Left ventricle myocardium inferior (tissue), 1 donor: ENCODE data around the gene WDR35. TPM values are rescaled to one million over a fixed set of nuclear protein-coding genes. Genes with fewer than 3 reads are reported as not detected.
A peak's percentile ranks its signal among the peaks of the same experiment; 100 is the strongest.

Experiments used
- DNase-seq: peaks from one replicate; pipeline ENCODE4 v3.0.0-alpha.2; 2020
- H3K27ac ChIP-seq: fragments of 200-600 bp; replicated peaks from 2 replicates; pipeline ENCODE4 v1.8.0; 2021
- H3K27me3 ChIP-seq: fragments of 200-600 bp; 2 replicates; pipeline ENCODE4 v1.8.0; 2021; ENCODE audit warnings: low read depth
- H3K36me3 ChIP-seq: fragments of 200-600 bp; 2 replicates; pipeline ENCODE4 v1.8.0; 2021
- H3K4me1 ChIP-seq: fragments of 200-600 bp; 2 replicates; pipeline ENCODE4 v1.8.0; 2021
- H3K4me3 ChIP-seq: fragments of 200-600 bp; 2 replicates; pipeline ENCODE4 v1.8.0; 2021; ENCODE audit warnings: mild to moderate bottlenecking, moderate library complexity
- H3K9me3 ChIP-seq: fragments of 200-600 bp; replicated peaks from 2 replicates; pipeline ENCODE4 v1.8.0; 2021
- intact Hi-C: fragments of 100-400 bp; cut with micrococcal nuclease; formaldehyde crosslinking; loops from one replicate; pipeline ENCODE4 v1.11.0; 2022
- total RNA-seq: library from RNA; stranded (reverse); fragmentation: NEBNext Ultra II Directional; extraction: Animal tissue kit (Norgen Biotek cat#: 25700); gene quantifications from one replicate; pipeline ENCODE4 v1.2.1, GENCODE V29; 2021
- TF ChIP-seq, protein P1 (sequence below): fragments of 200-600 bp; IDR thresholded peaks from 2 replicates; pipeline ENCODE4 v1.8.0; 2021; ENCODE audit warnings: antibody characterized with exemption, mild to moderate bottlenecking, borderline replicate concordance
- donor health status: DM: no; HTN: yes; CAD: no; lungs with severe emphysema.

Gene WDR35
- total RNA-seq, 1 donor from 2014 or later, result 4.8 TPM

- Histone ChIP-seq H3K9me3 (no peaks in the 10 kb centered on the region), H3K4me3 (no peak overlapping the region), H3K27me3 (peaks cover 11% of the 10 kb centered on the region), H3K27ac (no peak overlapping the region), H3K4me1 (peaks cover 26% of the 10 kb centered on the region), H3K36me3 (no peaks in the 10 kb centered on the region)
- intact Hi-C loops, result no loop called here
- no peak for DNase-seq
- TF ChIP-seq, protein P1, sequence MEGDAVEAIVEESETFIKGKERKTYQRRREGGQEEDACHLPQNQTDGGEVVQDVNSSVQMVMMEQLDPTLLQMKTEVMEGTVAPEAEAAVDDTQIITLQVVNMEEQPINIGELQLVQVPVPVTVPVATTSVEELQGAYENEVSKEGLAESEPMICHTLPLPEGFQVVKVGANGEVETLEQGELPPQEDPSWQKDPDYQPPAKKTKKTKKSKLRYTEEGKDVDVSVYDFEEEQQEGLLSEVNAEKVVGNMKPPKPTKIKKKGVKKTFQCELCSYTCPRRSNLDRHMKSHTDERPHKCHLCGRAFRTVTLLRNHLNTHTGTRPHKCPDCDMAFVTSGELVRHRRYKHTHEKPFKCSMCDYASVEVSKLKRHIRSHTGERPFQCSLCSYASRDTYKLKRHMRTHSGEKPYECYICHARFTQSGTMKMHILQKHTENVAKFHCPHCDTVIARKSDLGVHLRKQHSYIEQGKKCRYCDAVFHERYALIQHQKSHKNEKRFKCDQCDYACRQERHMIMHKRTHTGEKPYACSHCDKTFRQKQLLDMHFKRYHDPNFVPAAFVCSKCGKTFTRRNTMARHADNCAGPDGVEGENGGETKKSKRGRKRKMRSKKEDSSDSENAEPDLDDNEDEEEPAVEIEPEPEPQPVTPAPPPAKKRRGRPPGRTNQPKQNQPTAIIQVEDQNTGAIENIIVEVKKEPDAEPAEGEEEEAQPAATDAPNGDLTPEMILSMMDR, result no peak
Measured at GRCh38 chr2:19991895-19992294, 2.0 kb upstream of the WDR35 start.

- TF ChIP-seq, protein P1, result no peak
- Histone ChIP-seq H3K27me3 (no peaks in the 10 kb centered on the region), H3K4me3 (peak overlapping the region; percentile 90), H3K4me1 (peaks cover 26% of the 10 kb centered on the region), H3K9me3 (no peaks in the 10 kb centered on the region), H3K27ac (peak overlapping the region; percentile 76), H3K36me3 (no peaks in the 10 kb centered on the region)
- intact Hi-C loops, result no loop called here
- no peak for DNase-seq
Measured at GRCh38 chr2:19990416-19990728, 467 bp upstream of the WDR35 start.

GRCh38 chr2:19989342-19989666 lies 601 bp downstream of the WDR35 start:
- TF ChIP-seq, protein P1, result no peak
- no peaks in the 10 kb centered on the region for H3K36me3 ChIP-seq
- peak overlapping the region; percentile 76 for H3K27ac ChIP-seq
- no peaks in the 10 kb centered on the region for H3K9me3 ChIP-seq
- peak overlapping the region; percentile 90 for H3K4me3 ChIP-seq
- H3K27me3 ChIP-seq, result no peaks in the 10 kb centered on the region
- H3K4me1 ChIP-seq, result peaks cover 26% of the 10 kb centered on the region
- no peak for DNase-seq
- intact Hi-C loops, result no loop called here

DNA sequence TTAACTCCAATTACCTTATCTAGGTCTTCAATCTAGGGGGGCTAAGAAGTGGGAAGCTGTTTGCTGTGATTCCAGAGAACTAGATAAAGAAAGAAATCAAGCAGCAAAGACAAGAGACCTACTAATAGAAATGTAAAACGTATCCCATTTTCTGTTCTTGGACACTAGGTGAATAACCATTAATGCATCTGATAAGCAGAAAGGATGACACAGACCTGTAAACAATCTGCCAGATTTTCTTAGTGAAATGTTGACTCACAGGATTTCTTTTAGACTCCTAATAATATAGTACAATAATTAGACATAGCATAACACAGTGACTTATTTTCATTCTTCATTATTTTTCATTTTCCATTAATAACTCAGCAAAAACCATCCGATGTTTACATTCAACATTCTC lies 1.3 kb downstream of the WDR35 start:
- Histone ChIP-seq H3K27ac (no peak overlapping the region), H3K27me3 (no peaks in the 10 kb centered on the region), H3K4me1 (peaks cover 26% of the 10 kb centered on the region), H3K36me3 (no peaks in the 10 kb centered on the region), H3K9me3 (no peaks in the 10 kb centered on the region), H3K4me3 (peak overlapping the region; percentile 90)
- no peak for DNase-seq
- intact Hi-C loops, result no loop called here
- TF ChIP-seq, protein P1, result no peak

DNA sequence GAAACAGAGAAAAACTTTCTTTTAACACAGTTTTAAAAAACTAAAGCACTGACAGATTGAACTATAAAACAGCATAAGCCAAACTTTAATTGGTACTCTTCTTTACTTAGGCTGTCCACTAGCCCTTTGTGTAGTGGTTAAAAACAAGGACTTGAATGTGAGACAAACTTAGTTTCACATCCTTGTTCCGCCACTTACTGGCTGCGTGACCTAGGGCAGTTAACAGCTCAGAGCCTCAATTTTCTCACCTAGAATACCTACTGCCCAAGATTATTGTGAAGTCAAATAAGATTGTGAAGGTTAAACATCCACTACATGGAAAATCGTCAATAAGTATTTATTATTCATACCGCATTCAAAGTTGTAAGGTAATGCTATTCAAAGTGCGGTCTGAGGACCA lies 2.0 kb downstream of the WDR35 start:
- TF ChIP-seq, protein P1, result no peak
- no peaks in the 10 kb centered on the region for H3K27me3 ChIP-seq
- intact Hi-C loops, result no loop called here
- DNase-seq, result no peak
- H3K36me3 ChIP-seq, result no peaks in the 10 kb centered on the region
- peaks cover 26% of the 10 kb centered on the region for H3K4me1 ChIP-seq
- H3K4me3 ChIP-seq, result no peak overlapping the region
- no peaks in the 10 kb centered on the region for H3K9me3 ChIP-seq
- no peak overlapping the region for H3K27ac ChIP-seq

DNA sequence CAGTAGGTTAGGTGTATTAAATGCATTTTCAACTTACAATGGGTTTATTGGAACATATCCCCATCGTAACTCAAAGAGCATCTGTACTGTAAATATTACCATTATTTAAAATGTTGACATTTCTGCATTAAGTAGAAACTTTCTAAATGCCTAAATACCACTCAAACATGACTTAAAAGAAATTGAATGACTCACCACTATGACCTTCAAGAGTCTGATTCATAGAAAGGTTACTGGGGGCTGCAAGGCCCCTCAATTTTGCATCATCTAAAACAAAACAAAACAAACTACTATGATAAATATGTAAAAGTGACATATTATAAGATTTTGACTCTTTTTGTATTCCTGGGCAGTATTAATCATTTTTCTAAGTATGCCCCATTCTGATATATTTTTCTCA lies 7.6 kb downstream of the WDR35 start:
- intact Hi-C loops, result no loop called here
- Histone ChIP-seq H3K36me3 (peaks cover 12% of the 10 kb centered on the region), H3K9me3 (no peaks in the 10 kb centered on the region), H3K27me3 (no peaks in the 10 kb centered on the region), H3K4me3 (no peak overlapping the region), H3K4me1 (no peaks in the 10 kb centered on the region), H3K27ac (no peak overlapping the region)
- TF ChIP-seq, protein P1, result no peak
- no peak for DNase-seq
